GM19351 (cell line): ENCODE results near the gene OGA.
A peak's percentile ranks its signal among the peaks of the same experiment; 100 is the strongest.

Experiments used
- ATAC-seq: cut with Tn5 transposase; IDR thresholded peaks from one replicate; pipeline ENCODE4 v1.9.1; 2021; ENCODE audit warnings: mild to moderate bottlenecking, moderate library complexity; ENCODE audit not compliant: unreplicated experiment

The OGA gene

GRCh38 chr10:101837748-101838147, 19.5 kb upstream of the OGA start:
- no peak for ATAC-seq

- no peak for ATAC-seq
Measured at GRCh38 chr10:101835362-101835761, 17.1 kb upstream of the OGA start.

GRCh38 chr10:101834341-101834740, 16.1 kb upstream of the OGA start:
- ATAC-seq = no peak

- ATAC-seq = no peak
Measured at GRCh38 chr10:101833466-101833865, 15.2 kb upstream of the OGA start.

DNA sequence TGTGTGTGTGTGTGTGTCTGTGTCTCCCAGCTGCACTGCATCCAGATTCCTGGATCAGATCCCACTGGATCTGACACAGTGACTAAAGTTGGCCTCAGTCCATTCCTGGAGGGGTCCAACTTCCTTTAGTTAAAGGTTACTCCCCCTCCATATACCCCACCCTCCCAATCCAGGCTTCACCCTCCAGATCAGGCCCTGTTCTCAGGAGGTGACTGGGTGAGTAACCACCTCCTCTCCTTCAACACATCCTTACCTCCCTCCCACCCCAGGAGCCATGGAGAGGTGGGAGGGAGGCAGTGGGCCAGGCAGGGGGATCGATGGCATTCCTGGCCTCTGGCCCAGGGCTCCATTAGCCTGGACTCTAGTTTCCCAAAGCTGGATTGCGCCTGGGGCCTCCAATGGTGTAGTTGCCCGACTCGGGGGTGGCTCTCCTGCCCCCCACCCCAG, 14.1 kb upstream of the OGA start:
- ATAC-seq = no peak

- ATAC-seq = no peak
Measured at GRCh38 chr10:101831169-101831811, 13.0 kb upstream of the OGA start.

GRCh38 chr10:101830322-101831168, 12.3 kb upstream of the OGA start:
- peak; percentile 66 for ATAC-seq

GRCh38 chr10:101829561-101830315, 11.5 kb upstream of the OGA start:
- peak; percentile 41 for ATAC-seq

- ATAC-seq = no peak
Measured at GRCh38 chr10:101828766-101829551, 10.7 kb upstream of the OGA start.

- ATAC-seq = no peak
Measured at GRCh38 chr10:101827919-101828600, 9.8 kb upstream of the OGA start.

DNA sequence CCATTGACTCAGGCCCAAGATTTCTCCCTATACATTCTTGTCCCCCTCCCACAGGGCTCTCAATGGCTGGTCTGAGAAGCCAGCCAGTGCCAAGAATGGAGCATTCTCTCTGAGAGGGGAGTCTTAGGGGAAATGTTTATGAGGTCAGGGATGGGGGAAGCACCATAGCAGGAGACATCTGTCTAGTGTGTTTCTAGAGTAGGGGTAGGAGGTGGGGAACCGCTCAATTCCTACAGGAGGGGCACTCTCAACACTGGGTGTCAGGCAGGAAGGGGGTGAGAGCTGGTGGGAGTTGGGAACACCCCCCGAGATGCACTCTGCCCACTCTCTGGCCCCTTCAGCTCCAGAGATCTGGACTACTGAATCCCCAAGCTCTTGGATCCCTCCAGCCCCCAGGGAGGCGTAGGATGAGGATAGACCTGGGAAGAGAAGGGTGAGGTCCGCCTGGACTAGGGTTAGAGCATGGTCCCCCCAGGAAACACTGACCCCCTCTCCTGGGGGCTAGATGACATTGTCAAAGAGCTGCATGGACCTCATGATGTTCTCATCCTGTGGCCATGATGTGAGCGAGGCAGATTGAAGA, 8.7 kb upstream of the OGA start:
- ATAC-seq = no peak

- ATAC-seq = no peak
Measured at GRCh38 chr10:101824736-101825135, 6.5 kb upstream of the OGA start.

DNA sequence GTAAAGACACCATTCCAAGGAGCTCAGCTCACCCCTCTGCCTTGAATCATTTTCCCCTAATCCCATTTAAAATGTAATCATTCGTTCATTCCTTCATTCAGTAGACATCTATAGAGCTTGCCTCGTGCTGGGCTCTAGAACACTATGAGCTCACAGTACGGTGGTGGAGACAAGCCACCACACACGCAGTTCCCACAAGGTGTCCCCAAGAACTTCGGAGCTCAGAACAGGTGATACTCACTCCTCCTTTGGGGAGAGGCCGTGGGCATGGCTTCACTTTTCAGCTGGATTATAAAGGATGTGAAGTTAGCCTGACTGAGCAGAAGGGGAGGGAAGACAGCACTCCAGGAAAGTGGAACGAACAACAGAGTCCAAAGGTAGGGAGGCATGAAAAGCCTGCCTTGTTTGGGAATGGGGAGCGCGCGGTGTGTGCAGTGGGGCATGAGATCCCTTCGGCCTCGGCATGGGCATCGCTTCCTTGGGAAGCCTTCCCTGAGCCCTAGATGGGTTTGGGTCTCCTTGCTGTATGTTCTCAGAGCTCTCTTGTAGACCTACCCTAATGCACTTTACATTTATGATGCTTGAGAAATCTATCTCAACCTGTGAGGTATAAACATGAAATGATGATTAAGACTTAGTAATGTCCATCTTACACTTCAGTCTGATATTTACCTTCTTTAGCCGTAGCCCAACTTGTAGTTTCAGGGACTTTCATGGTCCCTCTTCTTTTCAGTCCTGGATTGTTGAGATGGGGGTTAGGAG, 809 bp upstream of the OGA start:
- ATAC-seq = peak; percentile 32

GRCh38 chr10:101817337-101818118, 716 bp downstream of the OGA start:
- no peak for ATAC-seq

DNA sequence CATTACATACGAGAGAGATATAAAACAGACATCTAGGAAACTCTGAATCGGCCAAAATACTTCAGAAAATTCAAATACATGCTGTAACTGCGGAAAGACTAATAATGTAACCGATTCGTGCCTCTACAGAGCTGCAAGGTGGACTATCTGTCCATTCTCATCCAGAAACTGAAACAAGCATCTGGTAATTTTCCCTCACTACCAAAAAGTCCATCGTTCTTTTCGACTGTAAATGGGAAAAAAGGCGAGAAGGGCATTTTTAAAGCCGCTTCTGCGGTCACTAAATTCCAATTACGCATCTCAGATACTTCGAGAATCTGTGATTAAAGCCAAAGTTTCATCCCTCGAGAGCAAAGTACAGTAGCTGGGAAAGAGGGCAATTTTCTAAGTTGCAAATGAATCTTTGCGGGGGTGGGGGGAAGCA, 1.3 kb downstream of the OGA start:
- no peak for ATAC-seq

DNA sequence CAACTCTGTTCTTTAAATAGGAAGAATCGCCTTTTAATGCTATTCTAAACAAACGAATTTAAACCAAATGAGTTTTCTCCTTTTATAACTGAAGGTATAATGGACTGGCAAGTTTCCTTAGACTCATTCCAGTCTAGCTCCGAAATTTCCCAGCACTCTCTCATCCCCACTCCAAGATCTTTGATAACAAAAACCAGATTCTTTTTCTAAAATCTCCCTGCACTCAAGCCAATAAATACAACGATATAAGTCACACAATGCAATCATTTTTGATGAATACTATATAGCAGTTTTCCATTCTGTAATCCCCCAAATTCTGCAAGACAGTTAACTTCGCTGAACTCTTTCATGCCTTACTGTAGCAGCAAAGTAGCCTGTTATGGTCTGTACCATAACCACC, 1.9 kb downstream of the OGA start:
- no peak for ATAC-seq

DNA sequence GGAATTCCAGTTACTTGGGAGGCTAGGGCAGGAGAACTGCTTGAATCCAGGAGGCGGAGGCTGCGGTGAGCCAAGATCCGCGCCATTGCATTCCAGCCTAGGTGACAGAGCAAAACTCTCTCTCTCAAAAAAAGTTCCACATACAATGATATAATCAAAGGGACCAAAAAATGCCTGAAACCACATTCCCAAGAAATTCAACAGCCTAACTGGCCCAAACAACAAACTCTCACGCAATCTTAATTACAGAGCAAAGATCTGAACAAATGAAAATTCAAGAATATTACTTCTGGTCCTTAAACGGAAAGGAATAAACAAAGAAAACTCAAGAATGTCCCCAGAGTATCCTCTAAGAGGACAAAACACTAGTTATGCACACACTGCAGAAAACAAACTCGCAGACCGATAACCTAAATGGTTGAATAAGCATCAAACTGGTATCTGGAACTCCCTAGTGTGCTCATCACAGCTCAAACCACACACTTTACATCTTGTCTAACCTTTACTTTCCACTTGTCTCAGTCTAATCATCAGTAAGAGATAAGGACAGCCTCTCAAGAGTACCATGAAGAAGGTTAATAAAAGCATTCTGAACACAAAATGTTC, 3.7 kb downstream of the OGA start:
- ATAC-seq = no peak

DNA sequence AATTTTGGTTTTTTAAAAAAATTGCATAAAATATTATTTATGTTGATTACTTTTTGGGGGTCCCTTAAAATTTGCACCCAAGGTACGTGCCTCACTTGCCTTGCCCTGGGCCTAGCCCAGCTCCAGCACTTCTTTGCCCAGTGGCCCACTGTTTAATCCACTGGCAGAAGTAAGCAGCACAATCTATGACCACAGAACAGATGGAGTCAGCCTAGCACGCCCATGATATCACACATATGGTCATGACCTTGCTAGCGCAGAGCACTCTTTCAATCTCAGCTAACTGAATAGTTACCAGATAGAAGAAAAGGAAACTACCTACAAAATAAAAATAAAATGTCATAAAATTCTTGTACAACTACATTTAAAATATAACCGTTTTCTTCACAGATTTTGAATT, 5.6 kb downstream of the OGA start:
- no peak for ATAC-seq
